Mucosa of descending colon (tissue), 3 donors: ENCODE measurements around the gene PTPRT. TPM values are rescaled to one million over a fixed set of nuclear protein-coding genes. Genes with fewer than 3 reads are reported as not detected.

ENCODE experiments used
- ATAC-seq: fragments of 200-7000 bp; cut with Tn5 transposase; one replicate; pipeline ENCODE4 v1.9.1; 2020; ENCODE audit warnings: mild to moderate bottlenecking, moderate library complexity
- DNase-seq, 3 donors: peaks; one replicate each; pipeline ENCODE4 v3.0.0-alpha.2; 2020
- H3K36me3 ChIP-seq: fragments of 200-600 bp; one replicate; pipeline ENCODE4 v1.8.0; 2021; ENCODE audit warnings: low read depth, mild to moderate bottlenecking
- H3K4me1 ChIP-seq: fragments of 200-600 bp; one replicate; pipeline ENCODE4 v1.8.0; 2021; ENCODE audit warnings: low read depth, mild to moderate bottlenecking
- H3K4me3 ChIP-seq: fragments of 200-600 bp; one replicate; pipeline ENCODE4 v1.8.0; 2021; ENCODE audit warnings: mild to moderate bottlenecking
- H3K9me3 ChIP-seq: fragments of 200-600 bp; one replicate; pipeline ENCODE4 v1.8.0; 2021; ENCODE audit warnings: mild to moderate bottlenecking
- CTCF ChIP-seq: fragments of 200-600 bp; IDR thresholded peaks from one replicate; pipeline ENCODE4 v1.8.0; 2022; ENCODE audit warnings: antibody characterized with exemption, mild to moderate bottlenecking
- intact Hi-C, 2 donors: fragments of 100-400 bp; cut with DNase I in 1 of 2; cut with micrococcal nuclease in 1 of 2; formaldehyde crosslinking; loops; one replicate each; pipeline versions ENCODE4 v1.11.0 to v1.11.1; 2022; cut with DNase I, micrococcal nuclease
- total RNA-seq, 3 donors: library from RNA; stranded (reverse); fragmentation: NEBNext Ultra II Directional in 2 of 3; extraction: Animal tissue kit (Norgen Biotek cat#: 25700) in 2 of 3; gene quantifications; one replicate each; pipeline versions ENCODE4 v1.2.1 to v1.2.4, GENCODE V29; 2021 to 2023
- donor health status: DM: no; HTN: no; CAD: no; lungs with moderate emphysema.
- donor health status: DM: no; HTN: no; CAD: no.
- donor health status: DM: no; HTN: yes; CAD: no.

Gene PTPRT
- total RNA-seq, 3 donors from 2014 or later: 0.19 to 0.43 (median 0.38) TPM

DNA sequence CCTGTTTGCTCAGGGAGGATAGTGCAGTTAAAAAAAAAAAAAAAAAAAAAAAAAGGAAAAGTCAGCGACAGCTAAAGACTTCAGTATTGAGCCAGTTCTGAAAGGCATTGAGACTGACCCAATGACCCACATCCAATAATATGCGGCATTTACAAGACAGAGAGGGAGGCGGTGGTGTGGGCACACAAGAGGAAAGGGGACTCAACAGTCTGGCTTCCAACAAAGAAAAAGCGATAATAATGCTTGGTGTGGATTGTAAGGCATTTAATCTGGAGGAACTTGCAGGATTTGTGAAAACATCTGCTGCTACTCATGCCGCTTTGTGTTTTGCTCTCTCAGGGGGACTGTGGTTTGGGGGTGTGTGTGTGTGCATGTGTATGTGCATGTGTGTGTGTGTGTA is 787.3 kb downstream of the PTPRT start:
- intact Hi-C loops: no loop called here
- H3K9me3 ChIP-seq: no peaks in the 10 kb centered on the region
- no peaks in the 10 kb centered on the region for H3K36me3 ChIP-seq
- no peak overlapping the region for H3K4me3 ChIP-seq
- DNase-seq (no peak), ATAC-seq (no peak)
- TF ChIP-seq CTCF: no peak
- no peaks in the 10 kb centered on the region for H3K4me1 ChIP-seq

GRCh38 chr20:42401613-42402012 is 788.1 kb downstream of the PTPRT start:
- no peaks in the 10 kb centered on the region for H3K9me3 ChIP-seq
- intact Hi-C loops: no loop called here
- H3K36me3 ChIP-seq: no peaks in the 10 kb centered on the region
- DNase-seq (no peak), ATAC-seq (no peak)
- TF ChIP-seq CTCF: no peak
- H3K4me3 ChIP-seq: no peak overlapping the region
- no peaks in the 10 kb centered on the region for H3K4me1 ChIP-seq

- Histone ChIP-seq H3K9me3 (no peaks in the 10 kb centered on the region), H3K36me3 (no peaks in the 10 kb centered on the region), H3K4me1 (no peaks in the 10 kb centered on the region), H3K4me3 (no peak overlapping the region)
- ATAC-seq (no peak), DNase-seq (no peak)
- intact Hi-C loops: no loop called here
- no peak for TF ChIP-seq CTCF
Observed at GRCh38 chr20:42399802-42400201, 789.9 kb downstream of the PTPRT start.

- intact Hi-C loops: no loop called here
- Histone ChIP-seq H3K4me1 (no peaks in the 10 kb centered on the region), H3K36me3 (no peaks in the 10 kb centered on the region), H3K4me3 (no peak overlapping the region), H3K9me3 (no peaks in the 10 kb centered on the region)
- no peak for TF ChIP-seq CTCF
- ATAC-seq (no peak), DNase-seq (no peak)
Observed at GRCh38 chr20:42392442-42392841, 797.3 kb downstream of the PTPRT start.

GRCh38 chr20:42391807-42392206 is 797.9 kb downstream of the PTPRT start:
- TF ChIP-seq CTCF: no peak
- DNase-seq (no peak), ATAC-seq (no peak)
- no peaks in the 10 kb centered on the region for H3K4me1 ChIP-seq
- H3K9me3 ChIP-seq: no peaks in the 10 kb centered on the region
- no peak overlapping the region for H3K4me3 ChIP-seq
- intact Hi-C loops: no loop called here
- no peaks in the 10 kb centered on the region for H3K36me3 ChIP-seq

DNA sequence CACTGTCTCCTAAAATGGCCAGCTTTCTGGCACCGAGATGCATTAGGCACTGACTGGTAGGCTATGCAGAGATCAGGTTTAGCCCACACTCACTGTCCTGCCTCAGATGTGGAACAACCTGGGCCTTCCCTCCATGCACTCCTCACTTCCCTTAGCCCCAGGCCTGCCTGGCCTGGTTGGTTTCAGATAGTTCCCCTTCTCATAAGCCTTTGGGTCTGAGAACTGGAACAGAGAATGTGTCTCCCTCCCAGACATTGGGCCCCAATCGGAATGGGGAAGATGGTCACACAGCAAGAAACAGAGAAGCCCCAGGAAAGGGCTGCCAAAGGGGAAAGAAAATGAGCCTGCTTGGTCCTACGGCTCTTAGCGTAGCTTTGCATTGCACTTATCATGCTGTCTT is 809.4 kb downstream of the PTPRT start:
- ATAC-seq: no peak
- H3K4me3 ChIP-seq: no peak overlapping the region
- H3K4me1 ChIP-seq: no peaks in the 10 kb centered on the region
- H3K9me3 ChIP-seq: no peaks in the 10 kb centered on the region
- intact Hi-C loops: no loop called here
- DNase-seq: peak in 1 of 3 donors; percentile 1
- no peaks in the 10 kb centered on the region for H3K36me3 ChIP-seq
- no peak for TF ChIP-seq CTCF
